Measurements from ENCODE around the gene DHRSX.
"Not testable (repeated sequence)": the region's sequence is repeated elsewhere in the genome, so short reads cannot be mapped to it uniquely, and the experiment has no call there.

The DHRSX gene

DNA sequence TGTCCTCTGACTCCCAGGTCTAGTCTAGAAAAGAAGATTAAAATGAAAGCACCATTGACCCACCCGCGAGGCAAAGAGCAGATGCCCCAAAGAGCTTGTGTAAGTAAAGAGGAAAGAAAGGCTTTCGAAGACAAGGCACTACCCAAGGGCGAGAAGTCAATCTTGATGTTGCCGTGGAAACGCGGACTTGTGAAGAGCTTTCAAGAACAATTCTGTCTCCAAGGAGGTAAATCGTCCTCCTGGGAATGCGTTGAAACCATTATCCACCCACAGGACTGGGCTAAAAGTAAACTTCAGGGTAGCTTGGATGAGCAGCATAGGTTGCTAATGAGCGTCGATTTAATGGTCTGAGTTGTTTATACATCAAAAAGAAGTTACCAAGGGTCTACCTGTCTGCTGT lies 189.3 kb downstream of the DHRSX start:
- DNase-seq, result no peak

DNA sequence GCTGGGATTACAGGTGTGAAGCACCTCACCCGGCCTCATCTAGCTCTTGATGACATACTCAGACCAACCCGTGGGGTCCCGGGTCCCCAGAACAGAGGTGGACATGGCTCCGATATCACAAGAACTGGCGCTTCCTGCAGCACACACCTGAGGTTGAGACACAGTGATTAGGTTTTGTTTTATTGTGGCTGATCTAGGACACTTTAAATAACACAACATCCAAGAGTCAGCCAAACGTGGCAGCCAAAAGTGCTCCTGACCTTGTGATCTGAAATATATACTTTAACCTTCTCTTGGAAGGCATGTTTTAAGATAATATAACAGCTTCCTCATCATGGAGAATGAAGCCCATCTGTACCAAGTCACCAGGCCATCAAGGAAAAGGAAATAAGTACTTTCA lies 198.9 kb downstream of the DHRSX start:
- DNase-seq, result no peak

- no peak for DNase-seq
These were observed 200.9 kb downstream of the DHRSX start for GRCh38 chrX:2299871-2300270.

GRCh38 chrX:2286731-2287130 lies 214.0 kb downstream of the DHRSX start:
- no peak for DNase-seq

GRCh38 chrX:2284601-2285000 lies 216.2 kb downstream of the DHRSX start:
- no peak for DNase-seq

GRCh38 chrX:2284133-2284532 lies 216.6 kb downstream of the DHRSX start:
- no peak for DNase-seq

DNA sequence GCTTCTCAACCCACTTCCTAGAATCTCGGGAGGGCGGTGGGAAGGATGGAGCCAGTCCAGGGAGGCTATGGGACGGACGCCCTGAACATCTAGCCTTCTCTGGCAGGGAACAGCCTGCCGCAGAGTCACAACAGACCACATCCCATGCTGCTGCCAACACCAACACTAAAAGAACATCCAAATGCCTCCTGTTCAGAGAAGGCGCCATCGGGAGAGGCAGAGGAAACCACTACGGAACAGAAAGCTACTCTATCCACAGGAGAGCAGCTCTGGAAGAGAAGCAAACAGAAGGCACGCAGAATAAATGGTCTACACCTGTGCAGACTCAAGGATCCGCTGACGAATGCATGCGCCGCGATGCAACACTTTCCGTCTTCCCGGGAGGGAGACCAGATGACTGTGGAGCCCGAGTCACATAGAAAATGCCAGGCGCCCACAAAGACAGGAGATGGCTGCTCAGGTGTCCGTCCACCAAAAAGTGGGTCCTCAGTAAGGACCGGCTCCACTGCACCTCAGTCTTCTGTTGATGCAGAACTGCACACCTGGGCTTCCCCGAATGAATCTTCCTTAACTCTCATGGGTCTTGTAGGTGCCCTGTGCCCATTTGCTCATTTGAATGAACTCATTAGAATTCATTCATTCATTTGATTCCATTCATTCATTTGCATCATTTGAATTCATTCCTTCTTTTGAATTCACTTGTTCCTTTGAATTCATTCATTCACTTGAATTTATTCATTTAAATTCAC lies 217.5 kb downstream of the DHRSX start:
- no peak for DNase-seq

DNA sequence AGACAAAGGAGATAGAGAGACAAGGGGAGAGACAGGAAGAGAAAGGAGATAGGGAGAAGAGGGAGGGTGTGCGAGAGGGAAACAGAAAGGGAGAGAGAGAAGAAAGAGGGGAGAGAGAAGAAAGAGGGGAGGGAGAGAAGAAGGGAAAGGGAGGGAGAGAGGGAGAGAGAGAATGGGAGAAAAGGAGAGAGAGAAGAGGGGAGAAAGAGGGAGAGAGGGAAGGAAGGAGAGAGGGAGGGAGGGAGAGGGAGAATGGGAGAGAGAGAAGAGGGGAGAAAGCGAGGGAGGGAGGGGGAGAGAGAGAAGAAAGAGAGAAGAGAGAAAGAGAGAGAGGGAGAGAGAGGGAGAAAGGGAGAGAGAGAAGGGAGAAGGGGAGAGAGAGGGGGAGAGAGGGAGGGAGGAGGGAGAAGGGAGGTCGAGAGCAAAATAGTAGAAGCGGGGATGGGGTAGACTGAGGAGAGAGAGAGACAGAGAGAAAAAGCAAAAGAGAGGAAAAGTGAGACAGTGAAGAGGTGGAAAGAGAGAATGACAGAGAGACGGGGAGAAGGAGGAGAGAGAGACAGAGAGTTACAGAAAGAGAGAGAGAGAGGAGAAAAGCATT lies 218.2 kb downstream of the DHRSX start:
- DNase-seq, result no peak

- no peak for DNase-seq
These were observed 228.4 kb downstream of the DHRSX start for GRCh38 chrX:2272337-2272736.

DNA sequence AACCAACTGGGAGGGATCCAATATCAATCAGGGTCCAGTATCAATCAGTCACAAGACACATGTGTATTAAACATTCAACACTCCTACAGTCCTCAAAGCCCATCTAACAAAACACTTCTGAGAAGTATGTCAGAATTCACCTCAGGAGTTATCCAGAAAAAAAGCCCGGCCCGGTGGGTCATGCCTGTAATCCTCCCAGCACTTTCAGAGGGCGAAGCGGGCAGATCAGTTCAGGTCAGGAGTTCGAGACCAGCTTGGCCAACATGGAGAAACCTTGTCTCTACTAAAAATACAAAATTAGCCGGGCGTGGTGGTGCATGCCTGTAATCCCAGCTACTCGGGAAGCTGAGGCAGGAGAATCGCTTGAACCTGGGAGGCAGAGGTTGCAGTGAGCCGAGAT lies 229.2 kb downstream of the DHRSX start:
- DNase-seq, result not testable (repeated sequence)

GRCh38 chrX:2270783-2271182 lies 230.0 kb downstream of the DHRSX start:
- not testable (repeated sequence) for DNase-seq

- DNase-seq, result no peak
These were observed 232.9 kb downstream of the DHRSX start for GRCh38 chrX:2267890-2268289.

GRCh38 chrX:2266445-2267349 lies 234.1 kb downstream of the DHRSX start:
- DNase-seq, result no peak

- not testable (repeated sequence) for DNase-seq
These were observed 234.9 kb downstream of the DHRSX start for GRCh38 chrX:2265658-2266444.

GRCh38 chrX:2264179-2265030 lies 236.4 kb downstream of the DHRSX start:
- no peak for DNase-seq

DNA sequence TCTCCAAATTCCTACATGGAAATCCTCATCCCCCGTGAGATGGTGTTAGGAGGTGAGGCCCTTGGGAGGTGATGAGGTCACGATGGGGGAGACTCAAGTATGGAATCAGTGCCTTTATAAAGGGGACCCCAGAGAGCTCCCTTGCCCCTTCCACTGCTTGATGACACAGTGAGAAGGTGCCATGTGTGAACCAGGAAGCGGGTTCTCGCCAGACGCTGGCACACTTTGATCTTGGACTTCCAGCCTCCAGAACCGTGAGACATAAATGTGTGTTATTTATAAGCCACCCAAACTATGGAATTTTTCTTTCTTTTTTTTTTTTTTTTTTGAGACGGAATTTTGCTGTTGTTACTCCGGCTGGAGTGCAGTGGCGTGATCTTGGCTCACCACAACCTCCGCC lies 237.6 kb downstream of the DHRSX start:
- DNase-seq, result no peak

DNA sequence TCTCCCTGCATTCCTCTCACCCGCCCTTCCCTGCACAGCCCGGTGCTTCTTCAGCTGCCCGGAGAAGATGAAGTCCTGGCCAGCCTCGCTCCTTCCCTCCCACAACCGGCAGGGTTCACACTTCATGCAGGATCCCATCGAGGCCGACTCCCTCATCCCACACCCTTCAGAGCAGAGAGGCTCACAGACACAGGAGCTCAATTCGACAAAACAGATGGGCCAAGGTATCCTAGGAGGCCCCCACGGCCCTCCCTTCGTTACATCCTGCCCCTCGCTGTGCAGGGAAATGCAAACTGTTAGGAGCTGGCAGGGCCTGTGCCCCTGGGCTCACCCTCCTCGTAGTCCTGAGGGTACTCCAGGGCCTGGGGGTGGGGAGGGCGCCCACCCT lies 238.1 kb downstream of the DHRSX start:
- no peak for DNase-seq

GRCh38 chrX:2261831-2262667 lies 238.7 kb downstream of the DHRSX start:
- no peak for DNase-seq

- DNase-seq, result no peak
These were observed 248.3 kb downstream of the DHRSX start for GRCh38 chrX:2252331-2253065.

DNA sequence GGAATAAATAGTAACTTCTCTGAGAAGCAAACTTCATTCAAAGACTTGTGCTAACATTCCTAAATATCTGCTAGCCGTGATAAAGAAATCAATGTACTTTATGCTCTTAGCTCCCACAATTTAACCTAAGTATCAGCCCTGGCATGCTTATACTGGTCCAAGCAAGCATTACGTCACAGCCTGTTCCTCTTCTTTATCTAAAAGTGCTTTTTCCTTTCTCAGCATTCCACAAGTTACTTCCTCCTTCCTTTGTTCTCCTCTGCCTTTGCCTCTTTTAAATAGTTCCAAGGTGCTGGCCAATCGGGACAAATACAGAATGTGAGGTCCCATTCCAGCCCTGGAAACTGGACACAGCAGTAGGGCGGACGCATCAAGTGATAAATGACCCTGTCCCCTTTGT lies 249.6 kb downstream of the DHRSX start:
- DNase-seq, result no peak
